ELR (cell line): Measurements from ENCODE around the gene TTLL3.
"Not testable (repeated sequence)": the region's sequence is repeated elsewhere in the genome, so short reads cannot be mapped to it uniquely, and the experiment has no call there.

Experiments
- DNase-seq: peaks from one replicate; pipeline ENCODE4 v3.0.0-alpha.2; 2015; ENCODE audit warnings: low read depth

Gene TTLL3

GRCh38 chr3:9809615-9810432 lies at the start of gene TTLL3:
TSS of gene TTLL3 (plus strand) at chr3:9810262. CDS start at chr3:9810662, 400 bp downstream.
- peak; percentile 69 for DNase-seq

DNA sequence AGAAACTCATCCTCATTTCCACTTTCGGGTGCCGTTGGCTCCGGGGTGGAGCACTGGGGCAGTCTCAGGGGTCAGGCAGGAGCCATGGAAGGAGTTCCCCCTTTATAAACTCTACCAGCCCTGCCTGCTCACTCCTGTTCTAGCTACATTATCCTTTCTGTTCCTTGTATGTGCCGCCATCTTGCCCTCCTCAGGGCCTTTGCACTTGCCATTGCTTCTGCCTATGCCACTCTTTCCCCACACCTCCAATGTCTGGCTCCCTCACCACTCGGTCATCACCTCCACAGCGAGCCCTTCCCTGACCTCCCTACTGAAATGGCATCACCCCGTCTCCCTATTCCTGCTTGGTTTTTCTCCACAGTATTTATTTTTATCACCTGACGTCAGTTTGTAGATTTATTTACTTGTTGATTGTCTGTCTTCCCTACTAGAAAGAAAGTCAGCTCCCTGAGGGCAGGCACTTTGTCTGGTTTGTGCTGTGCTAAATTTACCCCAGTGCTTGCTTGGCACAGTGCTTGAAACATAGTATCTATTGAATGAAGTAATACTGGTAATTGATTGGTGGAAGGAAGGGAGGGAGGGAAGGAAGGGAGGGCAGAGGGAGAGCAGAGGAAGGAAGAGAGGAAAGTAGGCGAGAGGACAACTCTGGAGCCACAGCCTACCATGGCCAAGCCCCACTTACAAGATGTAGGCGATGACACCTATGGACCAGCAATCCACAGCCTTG lies 49.1 kb upstream of the TTLL3 start:
- DNase-seq, result no peak

DNA sequence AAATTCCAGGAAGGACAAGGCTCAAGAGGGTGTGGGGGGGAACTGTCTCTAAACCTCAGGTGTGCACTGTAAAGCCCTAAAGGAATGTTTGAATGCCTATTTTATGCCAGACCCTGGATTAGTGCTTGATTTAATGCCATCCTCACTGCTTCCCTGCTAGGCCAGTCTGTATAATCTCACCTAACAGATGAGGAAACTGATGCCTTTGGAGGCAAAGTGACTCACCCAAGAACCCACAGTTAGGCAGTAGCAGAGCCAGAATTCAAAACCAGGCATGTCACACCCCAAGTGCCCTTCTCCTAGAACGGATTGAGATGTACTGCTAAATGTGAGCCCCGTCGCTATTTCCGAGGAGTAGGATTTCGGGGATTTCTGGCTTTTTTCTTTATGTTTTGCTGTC lies 48.1 kb upstream of the TTLL3 start:
- DNase-seq, result no peak

GRCh38 chr3:9762871-9763270 lies 47.2 kb upstream of the TTLL3 start:
- DNase-seq, result no peak

- DNase-seq, result no peak
Measured at GRCh38 chr3:9765865-9766264, 44.2 kb upstream of the TTLL3 start.

- DNase-seq, result no peak
Measured at GRCh38 chr3:9767418-9767817, 42.6 kb upstream of the TTLL3 start.

GRCh38 chr3:9768141-9768775 lies 41.8 kb upstream of the TTLL3 start:
- no peak for DNase-seq

DNA sequence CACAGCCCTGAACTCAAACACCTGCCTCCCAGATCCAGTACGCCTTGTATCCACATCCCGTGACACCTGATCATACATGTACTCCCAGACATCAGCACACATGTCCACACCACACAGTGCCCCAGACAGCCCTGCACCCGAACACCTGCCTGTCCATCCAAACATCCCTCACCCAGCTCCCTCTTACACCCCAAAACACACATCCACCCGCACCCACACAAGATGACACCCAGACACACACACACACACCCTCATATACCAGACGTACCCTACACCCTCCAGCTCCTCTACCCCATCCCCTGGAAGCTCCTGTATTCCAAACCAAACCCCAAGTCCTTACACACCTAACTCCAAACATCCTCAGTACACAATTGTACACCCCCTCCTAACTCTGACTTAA lies 41.0 kb upstream of the TTLL3 start:
- no peak for DNase-seq

DNA sequence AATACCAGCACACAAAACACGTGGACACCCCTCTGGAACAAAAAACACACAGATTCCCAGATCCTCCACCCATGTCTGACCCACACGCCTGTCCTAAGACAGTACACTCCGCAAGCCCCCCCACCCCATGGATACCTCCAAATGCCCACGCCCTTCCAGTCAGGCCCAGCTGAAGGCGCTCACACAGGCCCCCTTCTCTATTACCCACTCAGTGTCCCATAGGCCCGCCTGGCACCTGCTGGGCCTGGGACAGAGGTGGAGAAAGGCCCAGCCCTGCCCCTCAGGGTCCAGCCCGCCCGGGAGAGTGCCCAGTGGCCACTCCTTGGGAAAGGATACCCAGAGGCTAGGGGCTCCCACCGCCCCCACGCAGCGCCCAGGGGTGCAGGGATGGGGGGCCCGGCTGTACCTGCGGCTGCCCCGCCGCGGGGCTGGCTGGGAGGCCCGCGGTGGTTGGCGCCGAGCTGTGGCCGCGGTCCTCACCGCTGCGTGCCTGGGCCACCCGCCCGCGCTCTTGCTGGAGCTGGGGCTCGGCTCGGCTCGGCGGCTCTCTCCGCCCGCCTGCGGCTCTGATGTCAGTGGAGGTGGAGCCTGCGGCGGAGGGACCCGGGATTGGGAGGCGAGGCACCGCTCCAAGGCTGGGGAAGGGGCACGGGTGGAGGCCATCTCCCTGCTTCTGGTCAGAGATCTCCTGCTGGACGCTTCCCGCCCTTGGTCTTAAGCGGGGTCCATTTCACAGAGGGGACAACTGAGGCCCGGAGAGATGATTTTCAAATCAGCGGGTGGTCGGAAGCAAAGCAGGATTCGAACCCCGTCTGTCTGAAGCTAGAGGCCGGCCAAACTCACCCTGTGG lies 40.4 kb upstream of the TTLL3 start, which contains the start of gene CAMK1:
TSS of gene CAMK1 (minus strand) at position 522 of the 850 bp plus-strand sequence. CDS start 2,198 bp downstream, outside the sequence.
- DNase-seq, result peak; percentile 75

GRCh38 chr3:9770276-9770812 lies 39.7 kb upstream of the TTLL3 start:
- DNase-seq, result no peak

DNA sequence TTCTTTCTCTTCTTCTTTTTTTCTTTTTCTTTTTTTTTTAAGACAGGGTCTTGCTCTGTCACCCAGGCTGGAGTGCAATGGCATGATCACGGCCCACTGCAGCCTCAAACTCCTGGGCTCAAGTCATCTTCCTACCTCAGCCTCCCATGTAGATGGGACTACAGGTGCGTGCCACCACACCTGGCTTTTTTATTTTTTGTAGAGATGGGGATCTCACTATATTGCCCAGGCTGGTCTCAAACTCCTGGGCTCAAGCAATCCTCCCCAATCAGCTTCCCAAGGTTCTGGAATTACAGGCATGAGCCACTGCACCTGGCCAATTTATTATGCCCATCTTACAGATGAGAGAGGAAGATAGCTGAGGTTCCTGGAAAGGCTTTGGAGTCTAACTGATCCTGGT lies 39.1 kb upstream of the TTLL3 start:
- DNase-seq, result not testable (repeated sequence)

- no peak for DNase-seq
Measured at GRCh38 chr3:9776896-9777693, 33.0 kb upstream of the TTLL3 start.

GRCh38 chr3:9777694-9778021 lies 32.4 kb upstream of the TTLL3 start:
- no peak for DNase-seq

DNA sequence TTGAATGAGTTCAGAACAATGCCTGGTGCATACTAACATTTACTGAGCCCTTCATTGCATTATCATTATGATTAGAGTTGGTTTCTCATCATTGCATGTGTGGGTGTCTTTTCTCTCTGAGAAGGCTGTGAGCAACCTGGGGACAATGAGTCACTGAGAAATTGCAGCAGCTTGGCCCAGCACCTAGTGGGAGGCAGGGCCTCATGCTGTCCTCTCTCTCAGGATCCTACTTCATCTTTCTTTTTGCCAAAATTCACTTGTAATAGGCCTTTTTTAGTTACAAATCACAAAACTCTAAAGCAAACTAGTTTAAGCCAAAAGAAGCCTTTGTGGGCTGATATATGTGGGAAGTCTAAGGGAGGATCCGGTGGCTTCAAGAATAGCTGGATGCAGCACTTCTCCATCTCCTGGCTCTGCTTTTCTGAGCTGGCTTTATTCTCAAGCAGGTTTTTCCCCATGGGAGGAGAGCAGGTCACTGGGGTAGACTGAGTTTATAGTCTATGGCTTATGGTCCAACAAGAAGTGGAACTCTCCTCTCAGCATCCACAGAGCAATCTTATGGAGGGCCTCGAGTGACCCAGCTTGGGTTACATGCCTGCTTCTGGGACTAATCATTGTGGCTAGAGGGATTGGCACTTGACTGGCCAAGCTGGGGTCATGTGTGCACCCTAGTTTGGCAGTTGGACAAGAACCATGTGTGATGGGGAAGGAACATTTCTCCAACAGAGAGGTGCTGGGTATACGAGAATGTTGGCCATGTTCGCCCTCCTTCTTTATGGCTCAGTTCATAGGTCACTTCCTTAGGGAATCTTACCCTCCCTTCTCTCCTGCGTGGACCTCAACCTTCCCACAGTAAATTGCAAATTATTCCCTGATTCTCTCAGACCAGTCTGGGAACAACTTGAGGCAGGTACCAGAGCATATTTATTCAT lies 31.7 kb upstream of the TTLL3 start:
- DNase-seq, result peak; percentile 61

DNA sequence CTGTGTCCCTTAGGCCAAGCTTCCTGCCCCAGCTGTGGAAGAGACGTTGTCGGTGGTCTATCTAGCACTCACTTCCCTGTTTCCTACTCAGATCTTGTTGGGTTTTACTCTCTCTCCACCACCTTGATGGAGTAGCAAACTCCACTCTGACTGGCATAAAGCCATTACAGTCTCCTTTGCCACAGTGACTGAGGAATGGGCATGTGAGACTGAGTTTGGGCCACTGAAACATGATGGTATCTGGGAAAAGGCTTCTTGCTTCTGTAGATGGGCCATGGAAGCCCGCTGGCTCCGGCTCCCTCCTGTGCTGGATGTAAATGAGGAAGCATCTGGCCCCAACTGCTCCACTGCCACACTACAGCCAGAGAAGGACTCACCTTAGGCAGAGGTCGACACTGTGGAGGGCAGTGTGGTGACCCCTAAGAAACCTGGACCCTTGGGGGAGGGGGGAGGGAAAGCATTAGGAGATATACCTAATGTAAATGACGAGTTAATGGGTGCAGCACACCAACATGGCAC lies 30.9 kb upstream of the TTLL3 start:
- DNase-seq, result no peak

DNA sequence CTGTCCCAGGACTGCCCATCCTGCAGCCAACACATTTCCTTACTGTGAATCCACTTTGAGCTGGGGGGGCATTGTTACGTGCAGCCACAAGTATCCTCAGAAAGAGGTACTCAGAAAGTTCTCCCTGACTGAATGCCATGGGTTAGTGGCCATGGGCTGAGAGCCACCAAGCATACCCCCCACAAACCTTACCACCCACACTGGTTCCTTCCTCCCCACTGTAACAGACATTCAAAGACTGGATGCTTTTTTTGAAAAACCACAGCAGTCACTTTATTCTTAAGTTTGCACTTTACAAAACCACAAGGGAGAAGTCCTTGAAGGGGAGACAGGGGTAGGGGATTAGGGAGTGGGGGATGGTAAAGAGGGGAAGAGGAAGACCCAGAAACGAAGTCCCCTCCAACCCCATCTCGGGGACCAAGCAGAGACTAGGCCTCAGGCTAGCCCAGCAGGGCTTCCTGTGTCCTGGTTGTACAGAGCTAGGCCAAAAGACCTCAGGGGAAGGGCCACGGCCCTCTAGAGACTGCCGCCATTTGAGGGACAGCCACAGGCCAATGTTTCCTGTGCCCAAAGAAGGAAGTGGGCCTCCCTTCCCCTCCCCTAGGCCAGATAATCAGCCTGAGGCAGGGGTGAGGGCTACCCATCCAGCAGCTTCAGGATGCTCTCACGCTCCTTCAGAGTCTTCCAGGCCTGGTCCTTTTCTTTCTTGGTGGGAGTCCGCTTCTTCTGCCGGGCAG lies 30.2 kb upstream of the TTLL3 start:
- DNase-seq, result no peak

- no peak for DNase-seq
Measured at GRCh38 chr3:9780458-9780812, 29.6 kb upstream of the TTLL3 start.

DNA sequence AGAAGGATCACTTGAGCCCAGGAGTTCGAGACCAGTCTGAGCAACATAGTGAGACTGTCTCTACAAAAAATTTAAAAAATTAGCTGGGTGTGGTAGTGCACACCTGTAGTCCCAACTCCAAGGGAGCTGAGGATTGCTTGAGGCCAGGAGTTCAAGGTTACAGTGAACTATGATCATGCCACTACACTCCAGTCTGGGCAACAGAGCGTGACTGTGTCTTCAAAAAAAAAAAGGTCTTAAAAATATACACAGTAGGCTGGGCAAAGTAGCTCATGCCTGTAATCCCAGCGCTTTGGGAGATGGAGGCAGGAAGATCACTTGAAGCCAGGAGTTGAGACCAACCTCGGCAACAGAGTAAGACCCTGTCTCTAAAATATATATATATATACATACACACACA lies 29.2 kb upstream of the TTLL3 start:
- DNase-seq, result no peak

- no peak for DNase-seq
Measured at GRCh38 chr3:9781551-9781950, 28.5 kb upstream of the TTLL3 start.
